GM12873 (cell line): Measurements from ENCODE around the gene KCP.

Experiments
- TF ChIP-seq, protein P1 (sequence below): IDR thresholded peaks from 2 replicates; pipeline ENCODE4 v1.5.1; 2012; ENCODE audit warnings: low read depth, mild to moderate bottlenecking, moderate library complexity, low read length, control low read depth; ENCODE audit not compliant: insufficient read depth; ENCODE audit errors: missing control alignments

KCP gene

GRCh38 chr7:128882134-128882533 is 28.4 kb downstream of the KCP start:
- TF ChIP-seq, protein P1, sequence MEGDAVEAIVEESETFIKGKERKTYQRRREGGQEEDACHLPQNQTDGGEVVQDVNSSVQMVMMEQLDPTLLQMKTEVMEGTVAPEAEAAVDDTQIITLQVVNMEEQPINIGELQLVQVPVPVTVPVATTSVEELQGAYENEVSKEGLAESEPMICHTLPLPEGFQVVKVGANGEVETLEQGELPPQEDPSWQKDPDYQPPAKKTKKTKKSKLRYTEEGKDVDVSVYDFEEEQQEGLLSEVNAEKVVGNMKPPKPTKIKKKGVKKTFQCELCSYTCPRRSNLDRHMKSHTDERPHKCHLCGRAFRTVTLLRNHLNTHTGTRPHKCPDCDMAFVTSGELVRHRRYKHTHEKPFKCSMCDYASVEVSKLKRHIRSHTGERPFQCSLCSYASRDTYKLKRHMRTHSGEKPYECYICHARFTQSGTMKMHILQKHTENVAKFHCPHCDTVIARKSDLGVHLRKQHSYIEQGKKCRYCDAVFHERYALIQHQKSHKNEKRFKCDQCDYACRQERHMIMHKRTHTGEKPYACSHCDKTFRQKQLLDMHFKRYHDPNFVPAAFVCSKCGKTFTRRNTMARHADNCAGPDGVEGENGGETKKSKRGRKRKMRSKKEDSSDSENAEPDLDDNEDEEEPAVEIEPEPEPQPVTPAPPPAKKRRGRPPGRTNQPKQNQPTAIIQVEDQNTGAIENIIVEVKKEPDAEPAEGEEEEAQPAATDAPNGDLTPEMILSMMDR, result no peak

DNA sequence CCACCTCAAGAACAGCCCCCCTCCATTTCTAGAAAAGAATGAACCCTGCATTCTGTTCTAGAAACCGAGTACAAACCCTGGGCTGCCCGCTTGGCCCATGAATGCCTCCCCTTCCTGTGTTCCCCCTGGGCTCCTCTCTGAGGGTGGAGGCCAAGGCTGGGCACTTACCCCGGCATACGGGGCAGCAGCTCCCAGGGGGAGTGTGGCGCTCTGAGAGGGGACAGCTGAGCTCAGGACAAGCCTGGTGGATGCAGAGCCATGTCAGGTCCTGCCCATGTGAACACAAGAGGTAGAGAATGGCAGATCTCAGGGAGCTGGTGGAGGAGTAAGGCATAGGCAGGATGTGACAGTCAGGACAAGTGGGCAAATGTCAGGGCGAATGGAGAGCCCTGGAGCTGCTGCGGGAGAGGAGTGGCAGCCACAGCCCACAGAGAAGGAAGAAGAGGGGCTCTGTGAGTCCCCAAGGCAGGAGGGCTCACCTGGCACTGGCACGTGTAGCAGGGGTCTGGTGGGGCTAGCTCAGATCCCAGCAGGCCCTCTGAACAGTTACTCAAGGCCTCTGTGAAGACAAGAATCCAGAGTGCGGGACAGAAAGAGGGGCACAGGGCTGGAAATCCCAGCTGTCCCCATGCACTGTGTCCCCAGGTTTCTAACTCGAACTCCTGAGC is 28.9 kb downstream of the KCP start:
- TF ChIP-seq, protein P1, result no peak

DNA sequence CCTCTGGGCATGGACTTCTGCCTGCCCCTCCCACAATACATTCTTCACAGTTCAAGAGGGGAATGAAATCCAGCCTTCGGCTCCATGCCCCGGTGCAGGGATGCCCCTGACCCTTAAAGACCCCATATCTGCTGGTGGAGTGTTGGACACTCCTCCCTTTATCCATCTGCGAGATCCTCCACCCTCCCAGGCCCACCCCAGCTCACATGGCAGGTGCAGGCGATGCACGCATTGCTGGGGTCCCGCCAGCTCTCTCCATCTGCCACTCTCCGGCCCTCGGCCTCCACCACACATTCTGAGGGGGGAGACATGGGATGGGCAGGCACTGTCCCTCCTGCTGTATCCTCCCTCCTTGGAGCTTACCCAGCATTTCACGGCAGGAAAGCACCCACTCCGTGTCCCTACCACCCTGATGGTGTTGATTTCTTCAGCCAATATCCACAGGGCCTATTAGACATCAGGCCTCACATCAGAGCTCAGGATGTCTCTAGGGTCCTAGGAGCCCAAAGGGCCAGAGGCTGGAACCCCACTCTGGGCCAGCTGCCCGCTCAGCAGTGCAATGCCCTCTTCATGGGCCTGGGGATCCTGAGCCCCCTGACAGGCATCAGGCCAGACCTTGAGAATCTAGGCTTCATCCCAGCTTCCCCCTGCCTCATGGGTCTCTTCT is 29.6 kb downstream of the KCP start:
- TF ChIP-seq, protein P1, result no peak

DNA sequence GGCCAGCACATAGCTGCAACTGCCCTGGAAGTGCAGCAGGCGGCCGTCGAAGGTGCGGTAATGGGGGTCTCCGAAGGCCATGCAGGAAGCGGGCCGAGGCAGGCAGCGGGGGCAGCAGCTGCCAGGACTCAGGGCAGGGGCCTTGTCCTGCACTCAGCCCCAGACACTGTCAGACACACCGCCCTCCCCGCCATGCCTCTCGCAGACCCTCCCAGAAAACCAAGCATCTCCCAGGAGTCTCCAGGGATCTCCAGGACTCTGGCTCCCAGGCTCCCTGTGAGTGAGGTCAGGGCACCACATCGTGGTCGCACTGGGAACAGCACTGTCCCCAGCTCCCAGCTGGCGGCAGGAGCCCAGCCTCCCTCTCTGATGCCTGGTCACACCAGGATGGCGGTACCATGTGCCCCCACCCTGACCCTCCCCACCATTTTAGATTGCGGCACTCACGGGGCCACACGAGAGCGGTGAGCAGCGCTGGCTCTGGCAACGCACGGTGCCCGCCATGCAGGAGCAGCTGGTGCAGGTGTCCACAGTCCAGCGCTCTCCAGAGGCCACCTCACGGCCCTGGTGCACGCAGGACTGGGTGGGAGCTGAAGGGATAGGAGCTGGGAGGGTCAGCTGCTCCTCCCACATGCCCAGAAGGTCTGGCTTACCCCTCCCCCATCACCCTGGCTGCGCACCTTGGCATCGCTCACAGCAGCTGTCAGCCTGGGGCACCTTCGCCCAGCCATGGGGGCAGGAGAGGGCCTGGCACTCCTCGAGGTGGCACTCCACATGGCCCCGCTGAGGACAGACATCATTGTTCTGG is 30.4 kb downstream of the KCP start:
- TF ChIP-seq, protein P1, result peak; percentile 65

- TF ChIP-seq, protein P1, result no peak
Observed at GRCh38 chr7:128879461-128879938, 31.0 kb downstream of the KCP start.

DNA sequence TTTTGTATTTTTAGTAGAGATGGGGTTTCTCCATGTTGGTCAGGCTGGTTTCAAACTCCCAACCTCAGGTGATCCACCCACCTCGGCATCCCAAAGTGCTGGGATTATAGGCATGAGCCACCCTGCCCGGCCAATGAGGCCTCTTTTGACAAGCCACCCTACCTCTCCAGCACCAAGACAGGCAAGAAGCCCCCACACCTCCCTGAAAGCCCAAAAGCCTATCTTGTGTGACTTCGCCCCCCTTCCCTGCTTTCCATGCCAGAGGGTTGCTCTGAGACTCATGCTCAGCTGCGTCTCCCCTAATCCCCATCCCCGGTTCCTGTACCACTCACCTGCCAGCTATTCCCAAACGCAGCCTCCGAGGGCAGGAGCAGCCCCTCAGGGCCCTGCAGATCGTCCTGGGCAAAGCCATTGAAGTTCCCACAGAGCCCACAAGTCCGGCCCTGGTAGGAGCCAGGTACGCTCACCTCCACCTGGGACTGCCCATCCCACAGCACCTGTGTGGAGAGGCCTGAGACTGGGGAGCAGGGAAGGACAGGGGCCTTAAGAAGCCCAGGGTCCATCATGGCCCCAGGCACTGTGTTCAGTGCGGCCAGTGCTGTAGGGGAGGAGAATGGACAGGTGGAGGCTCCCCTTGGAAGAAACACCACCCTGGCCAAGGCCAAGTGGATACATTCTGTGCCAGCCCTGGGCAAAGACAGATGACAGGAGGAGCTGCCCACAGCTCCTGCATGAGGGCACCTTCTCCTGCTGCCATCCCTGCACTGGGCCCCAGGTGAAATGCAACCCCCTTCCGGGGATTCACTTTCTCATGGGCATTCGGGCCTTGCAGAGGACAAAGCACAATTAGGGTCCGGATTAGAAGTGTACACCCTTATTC is 32.0 kb downstream of the KCP start:
- TF ChIP-seq, protein P1, result no peak

GRCh38 chr7:128877756-128878120 is 32.8 kb downstream of the KCP start:
- TF ChIP-seq, protein P1, result no peak
